WTC11 (cell line): ENCODE data around the gene CFAP97. TPM values are rescaled to one million over a fixed set of nuclear protein-coding genes. Genes with fewer than 3 reads are reported as not detected.

Experiments used
- ATAC-seq: fragments of 200-7000 bp; cut with Tn5 transposase; 2 replicates; pipeline ENCODE4 v1.10.0; 2021; ENCODE audit warnings: mild to moderate bottlenecking, moderate library complexity
- CTCF ChIA-PET: fragments of 300-600 bp; sonication (Branson Sonifier 250); formaldehyde crosslinking; loops from one replicate; lab custom pipeline; 2021; ENCODE audit warnings: antibody characterized with exemption; lab: Charles Lee
- POLR2A ChIA-PET: fragments of 350-600 bp; sonication (Branson Sonifier 250); formaldehyde crosslinking; loops from one replicate; lab custom pipeline; 2021; ENCODE audit warnings: antibody characterized with exemption; lab: Charles Lee
- DNase-seq: peaks from one replicate; pipeline ENCODE4 v3.0.0; 2021; ENCODE audit warnings: low spot score
- H3K27ac Mint-ChIP-seq: 2 replicates; pipeline ENCODE4 v1.8.0; 2021; ENCODE audit warnings: mixed read lengths
- H3K27me3 Mint-ChIP-seq: 2 replicates; pipeline ENCODE4 v1.8.0; 2021; ENCODE audit warnings: low read depth, mild to moderate bottlenecking, moderate library complexity, mixed read lengths
- H3K36me3 Mint-ChIP-seq: 2 replicates; pipeline ENCODE4 v1.8.0; 2021; ENCODE audit warnings: mixed read lengths
- H3K4me1 Mint-ChIP-seq: 2 replicates; pipeline ENCODE4 v1.8.0; 2022; ENCODE audit warnings: mixed read lengths
- H3K4me3 Mint-ChIP-seq: 2 replicates; pipeline ENCODE4 v1.8.0; 2021; ENCODE audit warnings: mild to moderate bottlenecking, moderate library complexity, mixed read lengths
- H3K9me3 Mint-ChIP-seq: 2 replicates; pipeline ENCODE4 v1.8.0; 2021; ENCODE audit warnings: mixed read lengths
- CREB1 ChIP-seq: sonication (generic); formaldehyde crosslinking; IDR thresholded peaks from 2 replicates; pipeline ENCODE4 v1.8.0; 2023; ENCODE audit warnings: mild to moderate bottlenecking, missing genetic modification reagents
- E2F1 ChIP-seq: sonication (generic); formaldehyde crosslinking; IDR thresholded peaks from 2 replicates; pipeline ENCODE4 v1.8.0; 2022; ENCODE audit warnings: mild to moderate bottlenecking, missing genetic modification reagents
- E2F4 ChIP-seq: sonication (generic); formaldehyde crosslinking; IDR thresholded peaks from 2 replicates; pipeline ENCODE4 v1.8.1; 2022; ENCODE audit warnings: low read depth, mild to moderate bottlenecking, moderate library complexity, missing genetic modification reagents, borderline replicate concordance
- ERG ChIP-seq: fragments of 250-450 bp; sonication (Bioruptor Pico); IDR thresholded peaks from 2 replicates; pipeline ENCODE4 v1.8.0; 2021; ENCODE audit warnings: mild to moderate bottlenecking
- GRHL2 ChIP-seq: fragments of 250-450 bp; sonication (Bioruptor Pico); IDR thresholded peaks from 2 replicates; pipeline ENCODE4 v1.8.0; 2022; ENCODE audit warnings: mild to moderate bottlenecking, moderate library complexity; ENCODE audit not compliant: insufficient replicate concordance, severe bottlenecking
- HMGA2 ChIP-seq: fragments of 250-450 bp; sonication (Bioruptor Pico); IDR thresholded peaks from 2 replicates; pipeline ENCODE4 v1.4.0; 2021; ENCODE audit warnings: mild to moderate bottlenecking, moderate library complexity
- JAZF1 ChIP-seq: fragments of 250-450 bp; sonication (Bioruptor Pico); IDR thresholded peaks from 2 replicates; pipeline ENCODE4 v1.9.0; 2021; ENCODE audit warnings: moderate library complexity, mild to moderate bottlenecking, inconsistent platforms
- MAX ChIP-seq: sonication (generic); formaldehyde crosslinking; IDR thresholded peaks from 2 replicates; pipeline ENCODE4 v1.8.0; 2022; ENCODE audit warnings: mild to moderate bottlenecking, missing genetic modification reagents
- NR1H2 ChIP-seq: sonication (generic); formaldehyde crosslinking; IDR thresholded peaks from 2 replicates; pipeline ENCODE4 v1.9.0; 2021; ENCODE audit warnings: mild to moderate bottlenecking, moderate library complexity, missing genetic modification reagents
- NR2C2 ChIP-seq: sonication (generic); formaldehyde crosslinking; IDR thresholded peaks from 2 replicates; pipeline ENCODE4 v1.8.0; 2022; ENCODE audit warnings: mild to moderate bottlenecking, missing genetic modification reagents
- NR3C1 ChIP-seq: sonication (generic); formaldehyde crosslinking; conservative IDR thresholded peaks from 2 replicates; pipeline ENCODE4 v1.8.1; 2023; ENCODE audit warnings: low read depth, mild to moderate bottlenecking, missing genetic modification reagents
- OVOL2 ChIP-seq: fragments of 250-450 bp; sonication (Bioruptor Pico); IDR thresholded peaks from 2 replicates; pipeline ENCODE4 v1.9.0; 2021; ENCODE audit warnings: mild to moderate bottlenecking, borderline replicate concordance
- PRDM15 ChIP-seq: sonication (generic); formaldehyde crosslinking; IDR thresholded peaks from 2 replicates; pipeline ENCODE4 v1.8.0; 2022; ENCODE audit warnings: missing genetic modification reagents
- PRRX2 ChIP-seq: fragments of 250-450 bp; sonication (Bioruptor Pico); IDR thresholded peaks from 2 replicates; pipeline ENCODE4 v1.8.0; 2021; ENCODE audit warnings: mild to moderate bottlenecking
- RORB ChIP-seq: fragments of 250-450 bp; sonication (Bioruptor Pico); IDR thresholded peaks from 2 replicates; pipeline ENCODE4 v1.9.0; 2021; ENCODE audit warnings: mild to moderate bottlenecking
- SOX15 ChIP-seq: fragments of 250-450 bp; sonication (Bioruptor Pico); IDR thresholded peaks from 2 replicates; pipeline ENCODE4 v1.9.0; 2021; ENCODE audit warnings: mild to moderate bottlenecking
- TCF7 ChIP-seq: sonication (generic); formaldehyde crosslinking; IDR thresholded peaks from 2 replicates; pipeline ENCODE4 v1.8.0; 2022; ENCODE audit warnings: mild to moderate bottlenecking, low read depth, missing genetic modification reagents, moderate library complexity
- TEAD1 ChIP-seq: sonication (generic); formaldehyde crosslinking; IDR thresholded peaks from 2 replicates; pipeline ENCODE4 v1.8.0; 2022; ENCODE audit warnings: mild to moderate bottlenecking, missing genetic modification reagents
- ZBTB21 ChIP-seq: sonication (generic); formaldehyde crosslinking; IDR thresholded peaks from 2 replicates; pipeline ENCODE4 v1.8.1; 2023; ENCODE audit warnings: mild to moderate bottlenecking, missing genetic modification reagents, borderline replicate concordance
- ZNF425 ChIP-seq: fragments of 250-450 bp; sonication (Bioruptor Pico); conservative IDR thresholded peaks from 2 replicates; pipeline ENCODE4 v1.9.0; 2021; ENCODE audit warnings: mild to moderate bottlenecking
- ZNF671 ChIP-seq: fragments of 250-450 bp; sonication (Bioruptor Pico); IDR thresholded peaks from 2 replicates; pipeline ENCODE4 v1.8.0; 2021; ENCODE audit warnings: mild to moderate bottlenecking
- total RNA-seq: library from RNA; stranded (reverse); gene quantifications from 3 replicates; pipeline ENCODE4 v1.2.3, GENCODE V29; 2021

The CFAP97 gene
- total RNA-seq, 1 experiment from 2014 or later = 40.3 TPM

- TF ChIP-seq E2F1 (CRISPR knock-in tag) = no peak
- no peak for TF ChIP-seq PRRX2 (CRISPR knock-in tag)
- no peak for TF ChIP-seq JAZF1
- no peak for TF ChIP-seq TEAD1 (CRISPR knock-in tag)
- TF ChIP-seq CREB1 (CRISPR knock-in tag) = no peak
- TF ChIP-seq, all 79 proteins: peak for 0
These were observed 79.8 kb downstream of the CFAP97 start (continued) for GRCh38 chr4:185124006-185124405.

- Mint-ChIP-seq H3K36me3 (peaks cover 10% of the 10 kb centered on the region), H3K27ac (no peak overlapping the region), H3K4me1 (peaks cover 18% of the 10 kb centered on the region), H3K9me3 (peaks cover 3% of the 10 kb centered on the region), H3K4me3 (no peak overlapping the region), H3K27me3 (peaks cover 14% of the 10 kb centered on the region)
- ATAC-seq = no peak
- no peak for DNase-seq
- ChIA-PET POLR2A (no interaction called here), CTCF (interaction anchor here (0.6 to 1.1 kb wide), 2 partner anchors 11 to 445 kb away, joined by 3 to 4 read pairs; no protein-coding TSS in a partner anchor)
- TF ChIP-seq E2F4 (CRISPR knock-in tag) (no peak), SOX15 (CRISPR knock-in tag) (no peak), NR3C1 (no peak), GRHL2 (CRISPR knock-in tag) (no peak), HMGA2 (no peak), NR2C2 (CRISPR knock-in tag) (no peak), ZBTB21 (no peak), TCF7 (CRISPR knock-in tag) (no peak), PRDM15 (CRISPR knock-in tag) (no peak), MAX (no peak), OVOL2 (CRISPR knock-in tag) (no peak), RORB (no peak), NR1H2 (CRISPR knock-in tag) (no peak), ZNF425 (no peak), ERG (CRISPR knock-in tag) (no peak), ZNF671 (CRISPR knock-in tag) (no peak)
- TF ChIP-seq, all 79 proteins: peak for 0
These were observed 81.0 kb downstream of the CFAP97 start for GRCh38 chr4:185122681-185123345.
